Left colon (tissue), 2 donors: Measurements from ENCODE around the gene NUCKS1. TPM values are rescaled to one million over a fixed set of nuclear protein-coding genes. Genes with fewer than 3 reads are reported as not detected.
A peak's percentile ranks its signal among the peaks of the same experiment; 100 is the strongest.

ENCODE experiments used
- ATAC-seq: fragments of 200-7000 bp; cut with Tn5 transposase; one replicate; pipeline ENCODE4 v1.9.1; 2020; ENCODE audit warnings: mild to moderate bottlenecking, moderate library complexity
- DNase-seq, 2 donors: peaks; one replicate each; pipeline ENCODE4 v3.0.0-alpha.2; 2020
- intact Hi-C, 2 donors: fragments of 100-400 bp; cut with DNase I in 1 of 2; cut with micrococcal nuclease in 1 of 2; formaldehyde crosslinking; loops; one replicate each; pipeline versions ENCODE4 v1.11.2 to v1.14.0; 2022; cut with DNase I, micrococcal nuclease
- total RNA-seq, 2 donors: library from RNA; stranded (reverse); fragmentation: NEBNext Ultra II Directional; extraction: Animal tissue kit (Norgen Biotek cat#: 25700); gene quantifications; one replicate each; pipeline ENCODE4 v1.2.1, GENCODE V29; 2021
- donor health status: DM: no; HTN: no; CAD: no.
- donor health status: DM: yes; HTN: yes; CAD: no.

Gene NUCKS1
- total RNA-seq, 2 donors from 2014 or later, result 74.6 to 78.1 TPM

GRCh38 chr1:205680073-205680851, 69.7 kb downstream of the NUCKS1 start, which contains the start of gene SLC45A3:
TSS of gene SLC45A3 (minus strand) at chr1:205680509. CDS start at chr1:205664656, 15,853 bp downstream.
- DNase-seq, result peak; percentile 52 to 64
- intact Hi-C loops, result no loop called here
- peak; percentile 61 for ATAC-seq

GRCh38 chr1:205678286-205679111, 71.5 kb downstream of the NUCKS1 start:
- no peak for DNase-seq
- intact Hi-C loops, result no loop called here
- peak; percentile 11 for ATAC-seq

GRCh38 chr1:205677167-205677566, 72.8 kb downstream of the NUCKS1 start:
- DNase-seq (no peak), ATAC-seq (peak; percentile 32)
- intact Hi-C loops, result no loop called here

- DNase-seq (no peak), ATAC-seq (no peak)
- intact Hi-C loops, result no loop called here
Measured at GRCh38 chr1:205676597-205676996, 73.4 kb downstream of the NUCKS1 start.

- intact Hi-C loops, result no loop called here
- ATAC-seq (peak; percentile 56), DNase-seq (peak; percentile 53 to 59)
Measured at GRCh38 chr1:205676002-205676401, 74.0 kb downstream of the NUCKS1 start.

GRCh38 chr1:205675247-205675646, 74.7 kb downstream of the NUCKS1 start:
- ATAC-seq (no peak), DNase-seq (no peak)
- intact Hi-C loops, result no loop called here

GRCh38 chr1:205672970-205673369, 77.0 kb downstream of the NUCKS1 start:
- no peak for DNase-seq
- peak; percentile 50 for ATAC-seq
- intact Hi-C loops, result no loop called here

- no peak for DNase-seq
- intact Hi-C loops, result no loop called here
- ATAC-seq, result no peak
Measured at GRCh38 chr1:205672395-205672889, 77.5 kb downstream of the NUCKS1 start.

GRCh38 chr1:205670611-205671430, 79.2 kb downstream of the NUCKS1 start:
- ATAC-seq (no peak), DNase-seq (no peak)
- intact Hi-C loops, result no loop called here

- no peak for ATAC-seq
- no peak for DNase-seq
- intact Hi-C loops, result no loop called here
Measured at GRCh38 chr1:205670150-205670446, 79.9 kb downstream of the NUCKS1 start.

GRCh38 chr1:205669341-205670149, 80.4 kb downstream of the NUCKS1 start:
- DNase-seq, result no peak
- no peak for ATAC-seq
- intact Hi-C loops, result no loop called here

GRCh38 chr1:205668951-205669340, 81.0 kb downstream of the NUCKS1 start:
- intact Hi-C loops, result no loop called here
- no peak for ATAC-seq
- DNase-seq, result no peak

GRCh38 chr1:205667909-205668643, 81.9 kb downstream of the NUCKS1 start:
- ATAC-seq, result no peak
- no peak for DNase-seq
- intact Hi-C loops, result no loop called here

- peak; percentile 55 to 80 for DNase-seq
- ATAC-seq, result peak; percentile 76
- intact Hi-C loops, result no loop called here
Measured at GRCh38 chr1:205666372-205667166, 83.4 kb downstream of the NUCKS1 start.

GRCh38 chr1:205665201-205666045, 84.6 kb downstream of the NUCKS1 start:
- ATAC-seq (peak; percentile 7), DNase-seq (no peak)
- intact Hi-C loops, result no loop called here

GRCh38 chr1:205664399-205665017, 85.5 kb downstream of the NUCKS1 start:
- ATAC-seq (peak; percentile 70), DNase-seq (peak; percentile 49 to 79)
- intact Hi-C loops, result loop anchor here in 1 of 2 donors (5.0 kb wide), 1 partner anchor 48 kb away; no protein-coding TSS in a partner anchor
